RWPE2 (cell line): ENCODE measurements around the gene HEXA.
A peak's percentile ranks its signal among the peaks of the same experiment; 100 is the strongest.

Source experiments
- ATAC-seq: fragments of 200-7000 bp; cut with Tn5 transposase; 3 replicates; pipeline ENCODE4 v1.9.1; 2021; ENCODE audit warnings: low read depth
- DNase-seq: peaks from one replicate; pipeline ENCODE4 v3.0.0-alpha.2; 2020; ENCODE audit warnings: low spot score
- H3K27ac ChIP-seq: fragments of 450-650 bp; 2 replicates; pipeline ENCODE4 v1.5.1; 2017; ENCODE audit warnings: mild to moderate bottlenecking; ENCODE audit not compliant: poor library complexity, severe bottlenecking
- H3K27me3 ChIP-seq: fragments of 250-450 bp; sonication (Bioruptor Pico); 2 replicates; pipeline ENCODE4 v1.5.1; 2021; ENCODE audit warnings: mild to moderate bottlenecking, moderate library complexity; ENCODE audit not compliant: insufficient read depth, poor library complexity, severe bottlenecking
- H3K36me3 ChIP-seq: fragments of 250-450 bp; sonication (Bioruptor Pico); 2 replicates; pipeline ENCODE4 v1.5.1; 2020; ENCODE audit warnings: low read depth, mild to moderate bottlenecking, moderate library complexity
- H3K4me1 ChIP-seq: fragments of 250-450 bp; sonication (Bioruptor Pico); 2 replicates; pipeline ENCODE4 v1.5.1; 2021; ENCODE audit warnings: mild to moderate bottlenecking, moderate library complexity; ENCODE audit not compliant: insufficient read depth, poor library complexity, severe bottlenecking
- H3K4me3 ChIP-seq: fragments of 250-450 bp; sonication (Bioruptor Pico); 2 replicates; pipeline ENCODE4 v1.5.1; 2021; ENCODE audit warnings: mild to moderate bottlenecking, moderate library complexity; ENCODE audit not compliant: severe bottlenecking
- H3K9me3 ChIP-seq: fragments of 250-450 bp; sonication (Bioruptor Pico); 2 replicates; pipeline ENCODE4 v1.5.1; 2021; ENCODE audit warnings: mild to moderate bottlenecking, moderate library complexity; ENCODE audit not compliant: severe bottlenecking
- CTCF ChIP-seq: fragments of 450-650 bp; IDR thresholded peaks from one replicate; pipeline ENCODE4 v1.5.1; 2017; ENCODE audit warnings: mild to moderate bottlenecking, moderate library complexity; ENCODE audit not compliant: poor library complexity, severe bottlenecking

HEXA gene

GRCh38 chr15:72377331-72377730 lies 1.5 kb upstream of the HEXA start:
- Histone ChIP-seq H3K36me3 (peaks cover 3% of the 10 kb centered on the region; the same call in 1 of the 2 replicates), H3K27ac (no peak overlapping the region), H3K4me1 (peaks cover 13% of the 10 kb centered on the region), H3K9me3 (no peaks in the 10 kb centered on the region), H3K27me3 (no peaks in the 10 kb centered on the region), H3K4me3 (no peak overlapping the region)
- ATAC-seq (no peak), DNase-seq (no peak)
- no peak for TF ChIP-seq CTCF

- peak overlapping the region; percentile 60 for H3K4me3 ChIP-seq
- DNase-seq: no peak
- peaks cover 3% of the 10 kb centered on the region; the same call in 1 of the 2 replicates for H3K36me3 ChIP-seq
- no peak for TF ChIP-seq CTCF
- H3K27me3 ChIP-seq: no peaks in the 10 kb centered on the region
- H3K4me1 ChIP-seq: peaks cover 13% of the 10 kb centered on the region
- peak; percentile 75 for ATAC-seq
- peak overlapping the region; percentile 41 for H3K27ac ChIP-seq
- H3K9me3 ChIP-seq: no peaks in the 10 kb centered on the region
Measured at GRCh38 chr15:72375501-72375845, 341 bp downstream of the HEXA start.

GRCh38 chr15:72372361-72372760 lies 3.5 kb downstream of the HEXA start:
- ATAC-seq (no peak), DNase-seq (no peak)
- TF ChIP-seq CTCF: no peak
- Histone ChIP-seq H3K36me3 (peaks cover 12% of the 10 kb centered on the region), H3K4me3 (no peak overlapping the region), H3K27ac (no peak overlapping the region), H3K4me1 (peaks cover 13% of the 10 kb centered on the region), H3K27me3 (no peaks in the 10 kb centered on the region), H3K9me3 (no peaks in the 10 kb centered on the region)

- Histone ChIP-seq H3K4me3 (no peak overlapping the region), H3K27me3 (no peaks in the 10 kb centered on the region), H3K9me3 (no peaks in the 10 kb centered on the region), H3K36me3 (peaks cover 12% of the 10 kb centered on the region), H3K4me1 (peaks cover 10% of the 10 kb centered on the region), H3K27ac (no peak overlapping the region)
- ATAC-seq (no peak), DNase-seq (no peak)
- TF ChIP-seq CTCF: no peak
Measured at GRCh38 chr15:72369964-72370363, 5.8 kb downstream of the HEXA start.

GRCh38 chr15:72368899-72369298 lies 6.9 kb downstream of the HEXA start:
- no peaks in the 10 kb centered on the region for H3K27me3 ChIP-seq
- no peaks in the 10 kb centered on the region for H3K4me1 ChIP-seq
- no peaks in the 10 kb centered on the region for H3K9me3 ChIP-seq
- peaks cover 9% of the 10 kb centered on the region for H3K36me3 ChIP-seq
- H3K27ac ChIP-seq: no peak overlapping the region
- DNase-seq: no peak
- H3K4me3 ChIP-seq: no peak overlapping the region
- TF ChIP-seq CTCF: no peak
- ATAC-seq: no peak
